ENCODE data around the gene AMPD2. TPM values are rescaled to one million over a fixed set of nuclear protein-coding genes. Genes with fewer than 3 reads are reported as not detected.

Gene AMPD2
- total and polyA plus RNA-seq, 9 of the 15 experiments (the other 6 are each of a cell fraction or from before 2014, with no cell fraction given), result 2.0 to 77.7 (median 28.2) TPM

- TF ChIP-seq, protein P1, sequence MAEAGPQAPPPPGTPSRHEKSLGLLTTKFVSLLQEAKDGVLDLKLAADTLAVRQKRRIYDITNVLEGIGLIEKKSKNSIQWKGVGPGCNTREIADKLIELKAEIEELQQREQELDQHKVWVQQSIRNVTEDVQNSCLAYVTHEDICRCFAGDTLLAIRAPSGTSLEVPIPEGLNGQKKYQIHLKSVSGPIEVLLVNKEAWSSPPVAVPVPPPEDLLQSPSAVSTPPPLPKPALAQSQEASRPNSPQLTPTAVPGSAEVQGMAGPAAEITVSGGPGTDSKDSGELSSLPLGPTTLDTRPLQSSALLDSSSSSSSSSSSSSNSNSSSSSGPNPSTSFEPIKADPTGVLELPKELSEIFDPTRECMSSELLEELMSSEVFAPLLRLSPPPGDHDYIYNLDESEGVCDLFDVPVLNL (CRISPR knock-in tag; IDR thresholded peaks at IDR 0.05; ENCODE audit: low read depth), result 0 out of 2 replicates have a peak, but pooled peaks have one; percentile 15
- peak; percentile 89 for TF ChIP-seq POLR2A (conservative IDR thresholded peaks at IDR 0.05)
- no peak for TF ChIP-seq TGIF2 (CRISPR knock-in tag; IDR thresholded peaks at IDR 0.05)
- no peak for TF ChIP-seq DDX20 (tag; IDR thresholded peaks at IDR 0.05; ENCODE audit: low read depth)
- TF ChIP-seq ZNF12 (CRISPR knock-in tag; IDR thresholded peaks at IDR 0.05), result no peak
- no peak for TF ChIP-seq TSHZ1 (CRISPR knock-in tag; IDR thresholded peaks at IDR 0.05)
- TF ChIP-seq HNRNPLL (IDR thresholded peaks at IDR 0.05; ENCODE audit: low read depth, low read length, poor library complexity, severe bottlenecking), result no peak
- no peak for TF ChIP-seq ZNF551 (CRISPR knock-in tag; IDR thresholded peaks at IDR 0.05)
- no peak for TF ChIP-seq ZC3H4 (CRISPR knock-in tag; IDR thresholded peaks at IDR 0.05; ENCODE audit: borderline replicate concordance)
- TF ChIP-seq ILF3 (IDR thresholded peaks at IDR 0.05; ENCODE audit: borderline replicate concordance), result no peak
- TF ChIP-seq HOXB6 (CRISPR knock-in tag; IDR thresholded peaks at IDR 0.05; ENCODE audit: borderline replicate concordance), result no peak
- TF ChIP-seq, protein P2, sequence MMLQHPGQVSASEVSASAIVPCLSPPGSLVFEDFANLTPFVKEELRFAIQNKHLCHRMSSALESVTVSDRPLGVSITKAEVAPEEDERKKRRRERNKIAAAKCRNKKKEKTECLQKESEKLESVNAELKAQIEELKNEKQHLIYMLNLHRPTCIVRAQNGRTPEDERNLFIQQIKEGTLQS (IDR thresholded peaks at IDR 0.05), result peak; percentile 37
- TF ChIP-seq, protein P2 (CRISPR knock-in tag; conservative IDR thresholded peaks at IDR 0.05), result peak; percentile 57; the same call in 1 of the 2 replicates
- TF ChIP-seq RBM22 (IDR thresholded peaks at IDR 0.05; ENCODE audit: low read depth, low read length, poor library complexity, severe bottlenecking), result no peak
- TF ChIP-seq ZNF449 (CRISPR knock-in tag; IDR thresholded peaks at IDR 0.05), result no peak
- TF ChIP-seq, protein P3, sequence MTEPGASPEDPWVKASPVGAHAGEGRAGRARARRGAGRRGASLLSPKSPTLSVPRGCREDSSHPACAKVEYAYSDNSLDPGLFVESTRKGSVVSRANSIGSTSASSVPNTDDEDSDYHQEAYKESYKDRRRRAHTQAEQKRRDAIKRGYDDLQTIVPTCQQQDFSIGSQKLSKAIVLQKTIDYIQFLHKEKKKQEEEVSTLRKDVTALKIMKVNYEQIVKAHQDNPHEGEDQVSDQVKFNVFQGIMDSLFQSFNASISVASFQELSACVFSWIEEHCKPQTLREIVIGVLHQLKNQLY (CRISPR knock-in tag; conservative IDR thresholded peaks at IDR 0.05), result no peak
- no peak for TF ChIP-seq DIDO1 (tag; IDR thresholded peaks at IDR 0.05; ENCODE audit: low read depth)
- TF ChIP-seq SMAD3 (CRISPR knock-in tag; conservative IDR thresholded peaks at IDR 0.05), result no peak
- no peak for TF ChIP-seq RBM39 (optimal IDR thresholded peaks at IDR 0.05; ENCODE audit: low read depth, low read length)
Measured at GRCh38 chr1:109619576-109620400, at the start of gene AMPD2, which contains the start of gene GNAT2 (continued).
